ENCODE data around the gene SEMA4D. TPM values are rescaled to one million over a fixed set of nuclear protein-coding genes. Genes with fewer than 3 reads are reported as not detected.

Gene SEMA4D
- polyA plus RNA-seq, 5 donors: 20.9 to 26.7 (median 21.4) TPM

- peak; percentile 11 to 23 for DNase-seq
Observed at GRCh38 chr9:89319015-89319905, 178.7 kb downstream of the SEMA4D start.

- peak; percentile 98 to 99 for DNase-seq
Observed at GRCh38 chr9:89318123-89319014, 179.5 kb downstream of the SEMA4D start, which contains the start of gene SECISBP2. SECISBP2 (plus strand) TSS chr9:89318500; CDS start chr9:89318577, 77 bp downstream.

GRCh38 chr9:89317282-89317681 lies 180.6 kb downstream of the SEMA4D start:
- no peak for DNase-seq

- DNase-seq: no peak
Observed at GRCh38 chr9:89315482-89315881, 182.4 kb downstream of the SEMA4D start.

- no peak for DNase-seq
Observed at GRCh38 chr9:89314955-89315354, 183.0 kb downstream of the SEMA4D start.

- DNase-seq: no peak
Observed at GRCh38 chr9:89313842-89314241, 184.1 kb downstream of the SEMA4D start.

GRCh38 chr9:89312222-89312571 lies 185.7 kb downstream of the SEMA4D start:
- DNase-seq: peak; percentile 34 to 58

GRCh38 chr9:89311346-89312221 lies 186.3 kb downstream of the SEMA4D start:
- peak; percentile 12 to 20 for DNase-seq

Other genes with a start within 250 kb of the SEMA4D start
- 100 to 1,000 TPM in 2 of 5 donors, 10 to 100 TPM in 3; 69.7 to 139 (median 78.1) TPM for gene CKS2, start 186.9 kb downstream of the SEMA4D start, polyA plus RNA-seq (ENCODE audit: insufficient read depth in 1 of 5, insufficient read length in 5 of 5, low replicate concordance in 1 of 5)
- 10 to 100 TPM; 71.7 to 96.4 (median 87.3) TPM for gene SECISBP2, start 179.6 kb downstream of the SEMA4D start, polyA plus RNA-seq (ENCODE audit: insufficient read depth in 1 of 5, insufficient read length in 5 of 5, low replicate concordance in 1 of 5)
- 1 to 10 TPM; 3.0 to 7.1 (median 4.8) TPM for gene GADD45G, start 106.9 kb upstream of the SEMA4D start, polyA plus RNA-seq (ENCODE audit: insufficient read depth in 1 of 5, insufficient read length in 5 of 5, low replicate concordance in 1 of 5)

All from right lung (tissue), 5 donors.